Measurements from ENCODE around the gene YBX1. TPM values are rescaled to one million over a fixed set of nuclear protein-coding genes. Genes with fewer than 3 reads are reported as not detected.

The YBX1 gene
- total RNA-seq, 4 donors from 2014 or later = 327 to 396 (median 357) TPM

DNA sequence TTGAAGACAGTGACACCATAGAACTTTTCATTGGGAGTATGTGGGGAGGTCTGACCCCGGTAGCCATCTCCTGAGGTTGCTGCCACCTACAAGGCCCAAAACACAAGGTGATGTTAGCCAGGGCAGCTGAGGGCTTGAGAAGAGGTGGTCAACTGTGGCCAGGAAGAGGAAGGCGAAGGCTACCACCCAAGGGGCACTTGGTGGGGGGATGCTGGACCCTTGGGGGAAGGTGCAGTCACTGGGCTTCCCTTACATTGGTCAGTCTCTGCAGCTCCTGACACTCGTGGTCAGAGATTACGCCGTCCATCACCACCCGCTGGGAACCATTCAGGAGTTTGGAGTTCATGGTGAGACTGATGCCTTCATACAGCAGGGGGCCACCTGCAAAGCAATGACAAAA lies 70.1 kb downstream of the YBX1 start:
- WGBS = 88% methylated on average over 6 of the region's 6 CpGs
- no peaks in the 10 kb centered on the region for H3K9me3 ChIP-seq
- TF ChIP-seq POLR2A (IDR thresholded peaks at IDR 0.05) (no peak), EP300 (IDR thresholded peaks at IDR 0.05) (no peak), POLR2AphosphoS5 (IDR thresholded peaks at IDR 0.05) (no peak), CTCF (IDR thresholded peaks at IDR 0.05) (no peak)
- no peak overlapping the region for H3K27ac ChIP-seq
- H3K4me1 ChIP-seq = peaks cover 3% of the 10 kb centered on the region
- peak; percentile 22 to 54 for DNase-seq (ENCODE audit: low spot score in 2 of 2)
- peaks cover 83% of the 10 kb centered on the region for H3K36me3 ChIP-seq
- H3K27me3 ChIP-seq = no peaks in the 10 kb centered on the region
- no peak overlapping the region for H3K4me3 ChIP-seq

DNA sequence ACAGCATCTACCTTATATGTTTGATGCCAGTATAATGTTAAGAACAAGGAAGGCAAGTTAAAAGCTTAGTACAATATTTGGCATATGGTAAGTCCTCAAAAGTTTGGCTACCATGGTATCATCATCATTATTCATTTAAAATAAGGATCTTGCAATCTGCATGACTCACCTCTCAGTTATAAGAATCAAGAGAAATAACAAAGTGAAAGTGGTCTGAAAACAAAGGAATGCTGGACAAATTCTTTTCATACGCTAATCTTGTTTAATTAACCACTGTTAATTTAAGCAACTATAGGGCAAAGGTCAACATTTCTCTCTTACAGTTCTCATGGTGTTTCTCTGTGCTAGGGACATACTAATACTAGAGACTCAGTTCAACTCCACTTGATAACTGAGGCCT lies 70.9 kb downstream of the YBX1 start:
- peaks cover 3% of the 10 kb centered on the region for H3K4me1 ChIP-seq
- no peak overlapping the region for H3K4me3 ChIP-seq
- DNase-seq (ENCODE audit: low spot score in 2 of 2) = no peak
- H3K9me3 ChIP-seq = no peaks in the 10 kb centered on the region
- 83% methylated on average over 1 of the region's 1 CpG for WGBS
- TF ChIP-seq POLR2A (IDR thresholded peaks at IDR 0.05) = no peak
- TF ChIP-seq POLR2AphosphoS5 (IDR thresholded peaks at IDR 0.05) = no peak
- TF ChIP-seq EP300 (IDR thresholded peaks at IDR 0.05) = no peak
- no peak for TF ChIP-seq CTCF (IDR thresholded peaks at IDR 0.05)
- H3K36me3 ChIP-seq = peaks cover 83% of the 10 kb centered on the region
- H3K27me3 ChIP-seq = no peaks in the 10 kb centered on the region
- no peak overlapping the region for H3K27ac ChIP-seq

Other genes starting within 250 kb of the YBX1 start
- gene ZMYND12, start 226.4 kb upstream of the YBX1 start, total RNA-seq = 1 to 10 TPM in 1 of 4 donors, under 1 TPM in 3; 0.52 to 3.0 (median 0.76) TPM
- 100 to 1,000 TPM in 1 of 4 donors, 10 to 100 TPM in 3; 50.1 to 115 (median 57.2) TPM for gene PPCS, start 225.9 kb upstream of the YBX1 start, total RNA-seq
- gene CCDC30, start 219.1 kb upstream of the YBX1 start, total RNA-seq = 1 to 10 TPM in 3 of 4 donors, under 1 TPM in 1; 0.64 to 5.0 (median 2.0) TPM
- gene PPIH, start 24.0 kb upstream of the YBX1 start, total RNA-seq = 10 to 100 TPM; 28.6 to 34.4 (median 29.9) TPM
- gene CLDN19, start 57.8 kb downstream of the YBX1 start, total RNA-seq = under 1 TPM in 3 of 4 donors, not detected in 1; 0.38 to 0.98 (median 0.44) TPM
- 10 to 100 TPM; 12.5 to 19.8 (median 16.1) TPM for gene P3H1, start 84.6 kb downstream of the YBX1 start, total RNA-seq
- gene C1orf50, start 84.8 kb downstream of the YBX1 start, total RNA-seq = 1 to 10 TPM; 2.2 to 7.6 (median 3.1) TPM
- gene TMEM269, start 102.6 kb downstream of the YBX1 start, total RNA-seq = under 1 TPM in 3 of 4 donors, not detected in 1; 0.11 to 0.17 (median 0.16) TPM
- 10 to 100 TPM in 3 of 4 donors, 1 to 10 TPM in 1; 8.9 to 26.2 (median 14.1) TPM for gene ERMAP, start 134.7 kb downstream of the YBX1 start, total RNA-seq
- gene SVBP, start 135.0 kb downstream of the YBX1 start, total RNA-seq = 10 to 100 TPM in 3 of 4 donors, 1 to 10 TPM in 1; 6.8 to 21.8 (median 13.9) TPM
- 10 to 100 TPM in 3 of 4 donors, 1 to 10 TPM in 1; 6.5 to 15.4 (median 12.1) TPM for gene ZNF691, start 164.2 kb downstream of the YBX1 start, total RNA-seq